Mesenteric fat pad (tissue), 1 donor: ENCODE measurements around the gene CHI3L1. TPM values are rescaled to one million over a fixed set of nuclear protein-coding genes. Genes with fewer than 3 reads are reported as not detected.

ENCODE experiments used
- DNase-seq: peaks from one replicate; pipeline ENCODE4 v3.0.0-alpha.2; 2020; ENCODE audit warnings: low spot score
- total RNA-seq: library from RNA; stranded (reverse); fragmentation: NEBNext Ultra II Directional; extraction: Animal tissue kit (Norgen Biotek cat#: 25700); gene quantifications from one replicate; pipeline ENCODE4 v1.2.1, GENCODE V29; 2021
- donor health status: DM: yes; HTN: yes; CAD: no.

The CHI3L1 gene
- total RNA-seq, 1 donor from 2014 or later, result 346 TPM

DNA sequence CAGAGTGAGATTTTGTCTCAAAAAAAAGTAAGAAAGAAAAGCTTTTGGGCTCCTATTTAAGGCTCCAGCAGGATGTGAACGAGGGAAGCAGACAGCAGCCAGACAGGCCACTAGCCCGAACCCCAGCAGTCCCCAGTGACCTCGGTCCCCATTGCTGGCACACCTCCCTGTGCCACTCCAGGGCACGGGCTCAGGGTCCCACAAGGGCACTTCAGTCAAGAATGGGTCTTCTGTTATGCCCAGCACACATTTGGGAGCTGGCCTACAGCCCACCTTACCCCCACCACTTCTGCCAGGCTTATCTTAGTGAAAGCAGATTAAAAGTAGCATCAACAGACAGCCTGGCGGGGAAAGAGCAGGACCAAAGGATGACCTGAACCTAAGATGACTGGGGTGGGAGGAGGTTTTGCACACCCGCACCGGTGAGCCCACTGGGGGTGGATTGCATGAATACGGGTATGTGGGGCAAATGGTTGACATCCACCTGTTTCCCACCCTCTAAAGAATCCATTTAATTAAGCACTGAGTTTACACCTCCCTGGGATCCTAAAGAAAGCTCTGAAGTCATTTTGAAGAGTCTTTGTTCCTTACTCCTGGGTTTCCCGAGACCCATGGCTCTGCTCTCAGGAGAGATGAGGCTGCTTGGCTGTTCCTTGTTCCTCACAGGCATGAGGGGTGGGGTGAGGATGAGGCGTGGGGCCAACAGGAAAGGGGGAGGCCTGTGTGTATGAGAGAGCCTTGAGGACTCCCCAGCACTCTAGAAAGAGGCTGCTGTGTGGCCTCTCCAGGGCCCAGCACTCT is 4.7 kb downstream of the CHI3L1 start:
- DNase-seq, result no peak

DNA sequence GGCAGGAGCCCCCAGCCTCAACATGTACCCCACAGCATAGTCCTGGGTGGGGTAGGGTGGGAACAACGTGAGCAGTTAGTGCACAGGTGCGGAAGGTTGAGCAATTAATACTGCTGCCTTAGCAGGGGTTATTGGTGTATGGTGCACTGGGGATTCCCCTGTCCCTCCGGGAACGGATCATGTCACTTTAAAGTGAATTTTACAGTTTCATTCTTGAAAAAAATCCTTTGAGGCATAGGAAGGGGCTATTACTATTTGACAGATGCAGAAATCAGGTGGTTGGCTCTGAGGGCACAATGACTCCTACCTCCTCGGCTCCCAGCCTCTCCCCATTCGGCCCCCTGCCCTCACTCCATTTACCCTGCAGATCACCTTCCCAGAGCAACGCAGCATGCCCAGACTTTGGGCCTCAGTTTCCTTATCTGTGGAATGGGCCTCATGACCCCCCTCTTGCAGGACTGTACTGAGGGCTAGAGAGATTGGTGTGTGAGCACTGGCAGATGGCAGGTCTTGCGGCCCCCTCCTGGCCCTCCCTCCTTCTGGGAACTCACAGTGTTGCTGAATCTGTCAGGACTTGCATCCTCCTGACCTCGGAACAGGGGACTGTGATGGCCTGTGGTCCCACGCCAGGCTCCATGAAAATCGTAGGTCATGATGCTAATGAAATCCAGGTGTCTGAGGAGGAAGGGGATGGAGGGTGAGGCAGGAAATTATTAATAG is 5.7 kb downstream of the CHI3L1 start:
- DNase-seq, result no peak

DNA sequence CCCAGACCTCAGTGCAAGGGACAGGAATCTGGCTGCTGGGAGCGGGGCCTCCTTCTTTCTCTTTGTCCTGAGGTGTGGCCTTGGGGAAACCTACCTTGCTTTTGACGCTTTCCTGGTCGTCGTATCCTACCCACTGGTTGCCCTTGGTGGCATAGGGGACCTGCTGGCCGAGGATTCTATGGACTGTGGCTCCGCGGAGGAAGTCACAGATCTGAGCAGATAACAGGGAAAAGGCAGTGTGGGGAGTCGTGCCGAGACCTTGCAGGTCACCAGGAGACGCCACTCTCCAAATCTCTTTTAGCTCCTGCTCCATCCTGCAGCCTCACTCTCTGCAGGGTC is 6.9 kb downstream of the CHI3L1 start:
- no peak for DNase-seq

DNA sequence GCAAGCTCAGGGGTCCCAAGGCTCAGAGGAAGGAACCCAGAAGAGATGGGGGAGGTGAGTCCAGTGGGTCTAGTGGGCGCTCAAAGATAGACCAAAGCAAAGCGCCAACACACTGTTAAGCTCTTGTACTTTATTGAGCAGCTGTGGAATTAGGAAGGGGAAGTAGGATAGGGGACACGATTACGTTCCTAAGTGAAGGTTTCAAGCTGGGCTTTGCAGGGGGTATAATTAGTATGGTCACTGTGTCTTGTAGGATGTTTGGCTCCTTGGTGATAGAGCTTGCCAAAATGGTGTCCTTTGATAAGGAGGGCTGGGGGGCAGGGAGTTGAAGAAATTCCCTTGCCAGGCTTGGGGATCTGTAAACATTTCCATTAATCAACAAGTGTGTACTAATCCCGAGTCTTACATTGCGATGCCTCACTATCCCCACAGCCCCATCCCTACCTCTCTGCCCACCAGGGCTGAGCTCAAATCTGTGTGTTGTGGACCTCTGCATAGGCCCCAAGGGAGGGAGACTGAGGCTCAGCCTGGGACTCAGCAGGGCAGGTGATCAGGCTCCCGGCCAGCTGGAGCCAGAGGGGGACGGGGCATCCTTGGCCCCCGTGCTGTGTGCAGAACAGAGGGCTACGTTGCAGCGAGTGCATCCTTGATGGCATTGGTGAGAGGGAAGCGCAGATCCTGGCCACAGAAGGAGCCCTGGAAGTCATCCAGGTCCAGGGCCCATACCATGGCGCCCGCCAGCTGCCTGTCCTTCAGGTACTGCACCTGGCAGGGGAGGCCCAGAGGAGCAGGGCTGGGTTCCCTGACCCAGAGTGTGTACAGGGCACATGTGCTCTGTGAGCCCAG is 7.5 kb downstream of the CHI3L1 start:
- no peak for DNase-seq

DNA sequence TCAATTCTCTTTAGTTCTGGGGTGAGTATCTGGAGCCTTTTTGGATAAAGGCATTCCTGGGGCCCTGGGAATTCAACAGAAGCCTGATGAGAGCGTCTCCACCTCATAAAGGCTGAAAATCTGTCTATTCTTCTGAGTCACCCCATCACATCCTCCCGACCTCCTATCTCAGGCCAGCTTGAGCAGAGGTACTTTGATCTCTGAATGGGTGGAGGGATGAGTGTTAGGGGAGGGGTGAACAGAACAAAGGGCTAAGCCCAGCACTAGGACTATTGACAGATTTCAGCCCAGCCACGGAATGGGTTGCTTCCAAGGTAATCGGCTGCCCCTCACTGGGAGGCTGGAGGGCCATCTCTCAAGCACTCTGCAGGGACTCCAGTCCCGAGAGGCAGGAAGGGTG is 8.4 kb downstream of the CHI3L1 start:
- no peak for DNase-seq

DNA sequence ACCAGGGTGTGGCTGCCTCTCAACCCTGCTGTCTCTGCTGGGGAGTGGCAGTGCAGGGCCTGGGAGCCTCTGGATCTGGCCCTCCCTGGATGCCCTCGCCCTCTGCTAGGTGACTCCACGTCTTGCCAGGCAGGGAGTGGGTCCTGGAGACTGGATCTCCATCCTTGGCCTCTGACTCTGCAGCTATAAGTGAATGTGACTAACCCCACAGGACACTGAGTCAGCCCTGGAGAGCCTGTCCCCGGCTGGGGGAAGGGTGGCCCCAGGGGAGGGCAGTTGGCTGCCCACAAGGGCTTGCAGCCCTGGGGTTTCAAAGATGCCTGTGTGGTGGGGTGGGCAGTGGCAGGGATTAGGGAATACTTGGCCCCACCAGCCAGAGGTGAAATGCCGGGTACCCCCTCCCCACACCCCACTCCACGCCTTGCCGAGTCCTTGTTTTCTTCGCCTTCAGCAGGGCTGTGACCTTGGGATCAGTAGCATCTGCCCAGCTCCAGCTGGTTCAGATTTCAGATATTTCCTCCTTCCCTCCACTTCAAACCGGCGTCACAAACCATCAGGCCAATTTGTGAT is 8.9 kb downstream of the CHI3L1 start:
- DNase-seq, result no peak

DNA sequence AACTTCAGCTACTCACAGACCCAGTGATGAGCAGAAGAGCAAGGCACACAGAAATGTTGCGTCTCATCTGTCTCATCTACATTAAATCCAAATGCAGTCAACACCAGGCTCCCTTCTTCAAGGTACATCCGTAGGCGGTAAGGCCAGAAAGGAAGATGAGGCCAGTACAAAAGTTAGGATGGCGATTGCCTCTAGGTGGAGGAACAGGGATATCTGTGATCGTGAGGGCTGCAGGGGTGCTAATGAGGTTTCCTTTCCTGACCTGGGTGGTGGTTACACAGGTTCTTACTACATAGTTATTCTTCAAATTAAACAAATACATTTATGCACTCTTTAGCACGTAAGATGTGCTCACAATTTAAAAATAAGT is 9.5 kb downstream of the CHI3L1 start:
- no peak for DNase-seq

DNA sequence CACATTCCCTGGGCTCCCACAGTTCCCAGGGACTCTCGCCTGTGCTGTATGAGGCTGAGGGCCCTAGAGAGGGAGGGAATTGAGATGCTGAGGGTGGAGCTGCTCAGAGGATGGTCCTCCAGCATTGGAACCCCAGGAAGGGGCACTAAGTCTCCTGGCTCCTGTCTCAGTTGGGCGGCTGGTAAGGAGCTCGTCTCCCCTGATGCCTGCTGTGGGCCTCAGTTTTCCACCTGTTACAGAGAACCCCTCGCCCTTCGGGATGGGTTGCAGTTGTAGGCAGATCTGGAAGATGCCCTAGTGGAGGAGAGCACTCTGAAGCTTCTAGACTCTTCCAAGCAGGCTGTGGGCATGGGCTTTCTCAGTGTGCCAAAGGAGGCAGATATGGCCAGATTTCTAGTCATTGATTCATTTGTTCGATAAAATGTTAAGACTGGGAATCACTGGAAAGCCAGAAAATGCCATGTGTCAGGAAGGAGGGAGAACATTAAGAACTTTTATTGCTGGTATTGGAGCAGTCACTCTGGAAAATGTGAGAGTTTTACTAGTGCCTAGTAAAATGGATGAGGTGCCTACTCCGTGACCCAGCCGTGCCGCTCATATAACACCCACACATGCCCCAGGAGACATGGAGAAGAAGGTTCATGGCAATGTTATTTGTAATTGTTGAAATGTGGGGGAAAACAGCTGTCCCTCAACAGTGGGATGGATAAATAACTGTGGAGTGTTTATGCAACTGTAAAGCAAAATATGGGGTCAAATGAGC is 10.1 kb downstream of the CHI3L1 start:
- no peak for DNase-seq

DNA sequence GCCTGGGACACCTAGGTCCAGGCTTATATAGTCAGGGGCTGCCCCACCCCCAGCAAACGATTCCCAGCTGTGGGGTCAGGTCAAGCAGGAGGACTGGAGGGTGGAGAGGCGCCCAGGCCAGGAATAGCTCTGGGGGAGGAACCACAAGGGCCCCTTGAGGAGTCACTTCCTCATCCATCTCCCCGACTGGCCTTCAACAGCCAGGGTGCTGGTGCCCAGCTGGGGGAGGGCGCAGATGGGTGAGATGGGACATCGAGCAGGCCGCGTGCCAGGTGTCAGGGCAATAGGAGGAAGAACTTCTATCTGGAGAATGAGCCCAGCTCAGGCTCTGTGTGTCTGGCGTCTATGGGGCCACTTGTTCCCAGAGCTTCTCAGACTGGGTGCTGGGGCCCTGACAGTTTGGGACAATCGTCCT is 10.7 kb downstream of the CHI3L1 start:
- no peak for DNase-seq

DNA sequence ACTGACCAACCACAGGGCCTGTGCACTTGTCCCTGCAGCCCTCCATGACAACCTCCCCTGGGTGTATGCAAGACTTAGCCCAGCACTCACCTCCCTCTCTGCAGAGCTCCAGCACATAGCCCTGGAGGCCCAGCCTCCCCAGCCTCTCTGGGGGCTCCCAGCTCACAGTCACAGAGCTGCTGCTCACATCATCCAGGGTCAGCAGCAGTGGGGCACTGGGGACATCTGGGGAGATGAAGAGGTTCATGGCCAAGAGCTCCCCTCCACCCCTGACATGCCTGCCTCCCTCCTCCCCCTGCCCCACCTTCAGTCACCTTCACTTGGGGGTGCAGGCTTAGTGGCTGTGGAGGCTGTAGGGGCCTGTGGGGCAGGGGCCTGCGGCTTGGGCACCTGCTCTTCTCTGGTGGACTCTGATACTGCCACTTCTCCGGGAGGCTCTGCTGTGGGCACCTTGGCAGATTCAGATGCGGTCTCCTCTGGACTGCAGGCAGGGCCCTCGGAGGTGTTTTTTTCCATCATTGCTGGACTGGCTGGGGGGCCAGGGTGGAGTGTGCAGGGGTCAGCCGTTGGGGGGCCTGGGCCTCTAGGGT is 11.2 kb downstream of the CHI3L1 start, which contains the start of gene MYBPH:
MYBPH (minus strand) TSS at position 590 of the 590 bp plus-strand sequence; CDS start at position 519, 71 bp downstream.
- DNase-seq, result no peak

DNA sequence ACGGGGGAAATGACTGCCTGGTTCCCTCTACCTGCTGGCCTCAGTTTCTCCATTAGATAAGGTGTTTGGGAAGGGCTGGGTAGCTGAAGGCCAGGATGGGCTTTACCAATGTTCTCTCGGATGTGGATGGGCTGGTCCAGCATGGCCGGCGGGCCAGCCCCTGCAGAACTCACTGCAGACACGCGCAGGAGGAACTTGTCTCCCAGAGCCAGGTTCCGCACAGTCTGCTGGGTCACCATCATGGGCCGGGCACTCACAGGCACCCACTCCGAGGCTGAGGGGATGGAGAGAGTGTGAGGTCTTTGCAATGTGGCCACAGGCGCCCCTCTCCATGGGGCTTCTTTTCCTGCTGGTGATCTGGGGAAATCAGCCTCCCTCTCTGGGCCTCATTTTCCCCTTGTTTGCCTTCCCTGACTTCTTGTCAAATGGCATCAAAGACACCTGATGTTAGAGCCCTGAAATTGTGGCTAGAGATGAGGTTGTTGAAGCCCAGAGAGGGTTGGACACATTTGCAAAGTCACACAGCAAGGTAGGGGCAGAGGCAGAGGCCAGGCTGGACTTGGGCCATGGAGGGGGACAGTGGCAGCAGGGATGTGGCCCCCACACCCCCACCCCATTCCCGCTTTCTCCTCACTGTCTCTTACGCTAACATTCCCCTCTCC is 12.0 kb downstream of the CHI3L1 start:
- DNase-seq, result no peak

DNA sequence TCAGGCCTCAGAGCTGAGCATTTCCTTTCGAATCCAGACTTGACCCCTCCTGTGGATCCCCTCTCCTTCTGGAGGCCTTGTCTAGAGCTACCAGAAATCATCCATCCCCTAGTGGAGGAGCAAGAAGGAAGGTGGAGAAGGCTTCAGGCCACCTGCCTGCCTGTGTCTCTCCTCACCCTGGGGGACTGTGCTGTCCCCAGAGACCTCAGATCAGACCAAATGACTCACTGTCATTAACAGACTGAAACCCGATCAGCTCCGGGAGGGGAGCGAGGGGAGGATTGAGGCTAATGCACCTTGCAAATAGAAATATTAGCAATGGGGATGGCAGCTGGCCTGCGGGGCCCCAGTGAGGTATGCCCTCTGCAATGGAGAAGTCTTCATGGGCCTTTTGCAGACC is 12.9 kb downstream of the CHI3L1 start:
- no peak for DNase-seq

DNA sequence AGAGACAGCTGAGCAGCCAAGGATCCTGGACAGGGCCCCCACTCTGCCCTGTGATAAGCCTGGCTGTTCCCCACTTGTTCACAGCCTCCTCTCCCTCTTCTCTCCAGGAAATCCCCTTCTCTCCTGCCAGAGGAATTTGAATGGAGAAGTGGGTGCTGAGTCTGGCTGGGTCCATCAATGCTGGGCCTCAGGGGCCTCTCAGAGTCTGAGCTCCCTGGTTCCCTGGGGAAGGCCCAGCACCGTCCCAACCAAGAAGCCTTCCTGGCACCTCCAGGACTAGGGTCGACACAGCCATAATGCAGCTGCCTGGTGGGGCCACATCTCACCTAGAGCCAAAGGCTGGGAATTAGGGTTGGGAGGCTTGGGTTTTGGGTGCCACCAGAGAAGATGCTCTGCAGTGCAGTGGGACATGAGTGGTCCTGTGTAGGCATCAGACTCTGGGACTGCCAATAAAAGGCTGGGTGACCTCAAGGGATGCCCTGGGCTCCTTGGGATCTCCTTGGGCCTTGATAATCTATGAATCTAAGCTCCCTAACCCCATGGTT is 13.4 kb downstream of the CHI3L1 start:
- no peak for DNase-seq

DNA sequence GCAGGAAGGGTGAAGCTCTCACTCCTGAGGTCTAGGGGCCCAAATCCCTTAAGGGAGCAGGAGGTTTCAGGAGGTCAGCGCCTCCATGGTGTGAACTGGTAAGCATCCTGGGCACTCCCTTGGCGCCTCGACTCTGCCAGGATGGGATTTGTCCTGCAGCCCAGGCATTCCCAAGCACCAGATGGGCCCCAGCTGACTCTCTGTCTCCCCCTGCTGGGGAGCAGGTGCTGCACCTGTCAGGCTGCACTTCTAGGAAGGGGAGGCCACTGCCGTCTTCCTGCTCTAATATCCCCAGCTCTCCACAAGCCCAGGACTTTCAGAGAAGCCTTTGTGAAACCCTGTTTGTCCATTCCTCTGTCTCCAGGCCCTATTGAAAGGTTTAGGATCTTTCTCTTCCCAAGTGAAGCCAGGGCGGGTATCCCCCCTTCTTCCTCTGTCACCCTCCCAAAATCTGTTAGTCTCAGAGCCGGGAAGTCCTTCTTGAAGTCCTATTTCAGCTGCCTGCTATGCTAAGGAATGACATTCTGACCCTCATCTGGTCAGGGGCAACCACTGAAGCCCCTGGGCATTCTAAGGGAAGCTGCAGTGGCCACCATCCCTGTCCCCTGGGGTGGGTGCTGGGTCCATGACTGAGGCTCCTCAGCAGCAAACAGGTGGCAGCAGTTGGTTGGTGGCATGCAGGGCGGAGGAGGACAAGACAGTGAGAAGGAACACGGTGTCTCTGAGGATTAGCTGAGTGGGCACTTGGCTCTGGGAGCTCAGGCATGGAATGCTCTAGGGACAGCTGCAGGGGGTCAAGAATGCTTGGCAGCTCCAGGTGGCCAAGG is 14.1 kb downstream of the CHI3L1 start:
- DNase-seq, result no peak

DNA sequence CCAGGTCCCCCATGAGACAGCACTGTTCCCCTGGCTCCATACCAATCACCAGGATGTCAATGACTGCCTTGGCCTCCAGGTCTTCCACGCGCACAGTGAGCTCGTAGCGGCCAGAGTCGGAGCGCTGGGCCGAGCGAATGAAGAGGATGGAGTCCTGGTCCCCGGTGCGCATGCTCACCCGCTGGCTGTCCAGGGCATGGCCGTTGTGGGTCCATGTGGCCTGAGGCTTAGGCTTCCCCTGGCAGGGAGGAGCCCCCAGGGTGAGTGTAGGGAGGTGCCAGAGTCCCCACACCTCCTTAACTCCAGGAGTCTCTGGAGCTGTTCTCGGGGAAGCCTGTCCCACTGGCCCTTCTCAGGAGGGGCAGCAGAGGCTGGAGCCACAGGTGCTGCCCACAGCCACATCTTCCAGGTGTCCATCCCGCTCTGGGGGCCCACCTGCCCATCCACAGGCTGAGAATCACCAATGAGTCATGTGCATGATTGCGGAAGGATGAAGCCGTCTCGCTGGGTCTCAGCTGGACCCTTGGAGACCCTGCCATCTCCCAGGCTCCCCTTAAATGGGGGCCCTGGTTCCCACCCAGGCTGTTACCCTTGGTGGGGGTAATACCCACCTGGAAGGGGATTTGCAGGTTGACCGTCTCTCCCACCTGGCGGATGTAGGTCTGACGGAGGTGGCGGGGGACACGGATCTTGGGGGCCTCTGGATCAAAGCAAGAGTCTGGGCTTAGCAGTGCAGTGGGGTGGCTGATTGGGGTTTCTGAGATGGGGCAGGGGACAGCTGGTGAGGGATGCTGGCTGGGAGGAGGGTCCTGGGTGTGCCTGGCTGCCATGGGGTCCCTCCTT is 14.9 kb downstream of the CHI3L1 start:
- no peak for DNase-seq

DNA sequence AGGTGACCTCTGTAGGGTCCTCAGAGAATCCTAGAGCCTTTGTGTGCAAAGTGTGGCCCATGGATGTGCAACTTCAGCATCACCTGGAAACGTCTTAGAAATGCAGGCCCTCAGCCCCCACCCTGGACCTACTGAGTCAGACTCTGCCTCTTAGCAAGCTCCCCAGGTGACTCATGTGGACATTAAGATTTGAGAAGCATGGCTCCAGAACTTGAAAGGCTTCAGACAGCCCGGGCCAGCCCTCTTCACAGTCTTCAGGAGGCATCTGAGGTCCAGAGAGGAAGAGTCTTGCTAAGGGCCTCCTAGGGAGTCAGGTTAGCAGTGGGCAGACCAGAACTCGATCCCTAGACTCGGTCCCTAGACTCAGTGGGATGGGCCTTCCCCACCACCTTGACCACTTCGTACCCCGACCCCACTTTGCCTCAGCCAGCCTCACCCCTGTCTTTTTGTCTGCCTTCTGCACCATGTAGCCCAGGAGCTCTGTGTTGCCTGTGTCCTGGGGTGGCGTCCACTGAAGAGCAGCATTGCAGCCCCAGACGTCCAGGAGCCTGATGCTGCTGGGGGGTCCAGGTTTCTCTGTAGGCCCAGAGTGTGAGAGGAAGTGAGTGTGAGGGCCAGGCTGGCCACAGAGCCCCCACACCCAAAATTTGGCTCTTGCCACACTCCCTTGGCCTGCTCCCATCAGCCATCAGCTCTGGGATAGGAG is 15.7 kb downstream of the CHI3L1 start:
- no peak for DNase-seq
